Nephron (organoid): Measurements from ENCODE around the gene FCGR1A.
"Not testable (repeated sequence)": the region's sequence is repeated elsewhere in the genome, so short reads cannot be mapped to it uniquely, and the experiment has no call there.

Experiments
- H3K27ac Mint-ChIP-seq, 3 experiments: 2 replicates each; pipeline ENCODE4 v1.8.0; 2020; ENCODE audit warnings: mixed read lengths in 3 of 3, mild to moderate bottlenecking in 2 of 3, moderate library complexity in 1 of 3
- H3K27me3 Mint-ChIP-seq: 2 replicates; pipeline ENCODE4 v1.8.0; 2021; ENCODE audit warnings: low read depth, mild to moderate bottlenecking, moderate library complexity, mixed read lengths
- H3K36me3 Mint-ChIP-seq: 2 replicates; pipeline ENCODE4 v1.8.0; 2020; ENCODE audit warnings: low read depth, mixed read lengths
- H3K4me1 Mint-ChIP-seq: 2 replicates; pipeline ENCODE4 v1.8.0; 2020; ENCODE audit warnings: mixed read lengths
- H3K4me3 Mint-ChIP-seq, 3 experiments: 2 replicates each; pipeline ENCODE4 v1.8.0; 2020; ENCODE audit warnings: mild to moderate bottlenecking in 3 of 3, mixed read lengths in 3 of 3, moderate library complexity in 2 of 3
- H3K9me3 Mint-ChIP-seq: 2 replicates; pipeline ENCODE4 v1.8.0; 2020; ENCODE audit warnings: mixed read lengths
- CTCF ChIP-seq, 3 experiments: fragments of 200-600 bp; sonication (generic); IDR thresholded peaks; one replicate each; pipeline ENCODE4 v1.5.0; 2021; ENCODE audit warnings: antibody characterized with exemption in 3 of 3; ENCODE audit not compliant: unreplicated experiment in 3 of 3

FCGR1A gene

GRCh38 chr1:149792502-149792901 is 10.0 kb downstream of the FCGR1A start:
- not testable (repeated sequence) for H3K36me3 Mint-ChIP-seq, H3K27me3 Mint-ChIP-seq, H3K9me3 Mint-ChIP-seq, H3K4me1 Mint-ChIP-seq
- Mint-ChIP-seq H3K27ac (peak overlapping the region; percentile 91 to 97 (median 95)), H3K4me3 (peak overlapping the region; percentile 98 to 99 (median 98))
- TF ChIP-seq CTCF (IDR thresholded peaks at IDR 0.05; ENCODE audit: unreplicated experiment in 3 of 3): peak; percentile 48 to 62 (median 53)

GRCh38 chr1:149792912-149793515 is 10.5 kb downstream of the FCGR1A start:
- not testable (repeated sequence) for H3K27me3 Mint-ChIP-seq, H3K4me1 Mint-ChIP-seq, H3K9me3 Mint-ChIP-seq, H3K36me3 Mint-ChIP-seq
- Mint-ChIP-seq H3K4me3 (peak overlapping the region in 2 of 3 experiments; percentile 52 to 98), H3K27ac (peak overlapping the region in 2 of 3 experiments; percentile 91 to 97)
- TF ChIP-seq CTCF (IDR thresholded peaks at IDR 0.05; ENCODE audit: unreplicated experiment in 3 of 3): peak; percentile 43 to 58 (median 48)

GRCh38 chr1:149793885-149794284 is 11.4 kb downstream of the FCGR1A start:
- H3K36me3 Mint-ChIP-seq, H3K9me3 Mint-ChIP-seq, H3K27me3 Mint-ChIP-seq, H3K4me1 Mint-ChIP-seq, H3K27ac Mint-ChIP-seq, H3K4me3 Mint-ChIP-seq: not testable (repeated sequence)

- H3K27me3 Mint-ChIP-seq, H3K4me3 Mint-ChIP-seq, H3K27ac Mint-ChIP-seq, H3K36me3 Mint-ChIP-seq, H3K4me1 Mint-ChIP-seq, H3K9me3 Mint-ChIP-seq: not testable (repeated sequence)
Observed at GRCh38 chr1:149801628-149802027, 19.1 kb downstream of the FCGR1A start.

- H3K9me3 Mint-ChIP-seq, H3K27ac Mint-ChIP-seq, H3K4me3 Mint-ChIP-seq, H3K27me3 Mint-ChIP-seq, H3K4me1 Mint-ChIP-seq, H3K36me3 Mint-ChIP-seq: not testable (repeated sequence)
Observed at GRCh38 chr1:149804417-149805080, 22.1 kb downstream of the FCGR1A start.

- Mint-ChIP-seq H3K4me3 (peak overlapping the region; percentile 82 to 95 (median 84)), H3K27ac (peak overlapping the region in 2 of 3 experiments; percentile 43 to 59), H3K4me1 (peaks cover 11% of the 10 kb centered on the region)
- not testable (repeated sequence) for H3K27me3 Mint-ChIP-seq, H3K36me3 Mint-ChIP-seq, H3K9me3 Mint-ChIP-seq
Observed at GRCh38 chr1:149810697-149811405, 28.4 kb downstream of the FCGR1A start.

- H3K27me3 Mint-ChIP-seq, H3K9me3 Mint-ChIP-seq, H3K36me3 Mint-ChIP-seq: not testable (repeated sequence)
- Mint-ChIP-seq H3K4me3 (peak overlapping the region; percentile 95 to 99 (median 98)), H3K27ac (peak overlapping the region in 2 of 3 experiments; percentile 46 to 49), H3K4me1 (peaks cover 11% of the 10 kb centered on the region)
Observed at GRCh38 chr1:149811514-149811889, 29.0 kb downstream of the FCGR1A start.

- Mint-ChIP-seq H3K4me1 (peaks cover 11% of the 10 kb centered on the region), H3K4me3 (peak overlapping the region; percentile 95 to 99 (median 98))
Observed at GRCh38 chr1:149811890-149812829, 29.7 kb downstream of the FCGR1A start.

GRCh38 chr1:149812893-149813801 is 30.7 kb downstream of the FCGR1A start:
- H3K4me3 Mint-ChIP-seq: peak overlapping the region; percentile 95 to 99 (median 98)
- not testable (repeated sequence) for H3K27me3 Mint-ChIP-seq, H3K9me3 Mint-ChIP-seq, H3K36me3 Mint-ChIP-seq
- H3K4me1 Mint-ChIP-seq: peaks cover 11% of the 10 kb centered on the region
- H3K27ac Mint-ChIP-seq: peak overlapping the region; percentile 99 to 100 (median 100)

More at GRCh38 chr1:149811890-149812829, 29.7 kb downstream of the FCGR1A start:
- H3K36me3 Mint-ChIP-seq, H3K27me3 Mint-ChIP-seq, H3K9me3 Mint-ChIP-seq: not testable (repeated sequence)
- H3K27ac Mint-ChIP-seq: peak overlapping the region; percentile 99 to 100 (median 100)

GRCh38 chr1:149820387-149820786 is 37.9 kb downstream of the FCGR1A start:
- H3K4me1 Mint-ChIP-seq, H3K9me3 Mint-ChIP-seq, H3K27ac Mint-ChIP-seq, H3K36me3 Mint-ChIP-seq, H3K4me3 Mint-ChIP-seq, H3K27me3 Mint-ChIP-seq: not testable (repeated sequence)

GRCh38 chr1:149826555-149826954 is 44.1 kb downstream of the FCGR1A start:
- not testable (repeated sequence) for H3K9me3 Mint-ChIP-seq, H3K27ac Mint-ChIP-seq, H3K27me3 Mint-ChIP-seq, H3K36me3 Mint-ChIP-seq, H3K4me1 Mint-ChIP-seq, H3K4me3 Mint-ChIP-seq
